GM21717 (cell line): Measurements from ENCODE around the gene RAMAC.
"Not testable (repeated sequence)": the region's sequence is repeated elsewhere in the genome, so short reads cannot be mapped to it uniquely, and the experiment has no call there.

Experiments
- ATAC-seq: cut with Tn5 transposase; IDR thresholded peaks from one replicate; pipeline ENCODE4 v1.9.1; 2021; ENCODE audit warnings: mild to moderate bottlenecking, moderate library complexity; ENCODE audit not compliant: unreplicated experiment

Gene RAMAC

GRCh38 chr15:82985688-82986441 is at the start of gene RAMAC:
RAMAC (plus strand) TSS chr15:82986210; CDS start chr15:82989019, 2,809 bp downstream.
- peak; percentile 96 for ATAC-seq

GRCh38 chr15:82936966-82937711 is 48.9 kb upstream of the RAMAC start:
- ATAC-seq, result no peak

GRCh38 chr15:82937712-82938058 is 48.3 kb upstream of the RAMAC start:
- no peak for ATAC-seq

GRCh38 chr15:82939678-82940077 is 46.3 kb upstream of the RAMAC start:
- not testable (repeated sequence) for ATAC-seq

- no peak for ATAC-seq
Measured at GRCh38 chr15:82942691-82943090, 43.3 kb upstream of the RAMAC start.

- no peak for ATAC-seq
Measured at GRCh38 chr15:82943176-82943575, 42.8 kb upstream of the RAMAC start.

- no peak for ATAC-seq
Measured at GRCh38 chr15:82944056-82944455, 42.0 kb upstream of the RAMAC start.

- ATAC-seq, result no peak
Measured at GRCh38 chr15:82944821-82945220, 41.2 kb upstream of the RAMAC start.

- ATAC-seq, result no peak
Measured at GRCh38 chr15:82945326-82945725, 40.7 kb upstream of the RAMAC start.

GRCh38 chr15:82946155-82946701 is 39.8 kb upstream of the RAMAC start:
- no peak for ATAC-seq

GRCh38 chr15:82950295-82950694 is 35.7 kb upstream of the RAMAC start:
- peak; percentile 38 for ATAC-seq

- ATAC-seq, result peak; percentile 58
Measured at GRCh38 chr15:82950746-82951370, 35.2 kb upstream of the RAMAC start.

GRCh38 chr15:82951472-82952157 is 34.4 kb upstream of the RAMAC start:
- ATAC-seq, result no peak

GRCh38 chr15:82952158-82953081 is 33.6 kb upstream of the RAMAC start, which contains the start of gene HOMER2:
HOMER2 (minus strand) TSS chr15:82952720; CDS start chr15:82952535, 185 bp downstream.
- no peak for ATAC-seq

GRCh38 chr15:82958638-82959037 is 27.4 kb upstream of the RAMAC start:
- ATAC-seq, result no peak

GRCh38 chr15:82959423-82959822 is 26.6 kb upstream of the RAMAC start:
- no peak for ATAC-seq

- no peak for ATAC-seq
Measured at GRCh38 chr15:82960766-82961165, 25.2 kb upstream of the RAMAC start.

GRCh38 chr15:82963471-82964341 is 22.3 kb upstream of the RAMAC start:
- ATAC-seq, result no peak

GRCh38 chr15:82964890-82965289 is 21.1 kb upstream of the RAMAC start:
- no peak for ATAC-seq
